Tibial nerve (tissue), 4 donors: ENCODE results near the gene SHROOM3.

Experiments
- EP300 ChIP-seq, 2 donors: sonication (generic); formaldehyde crosslinking; IDR thresholded peaks; one replicate each; pipeline ENCODE4 v1.6.1; 2017; ENCODE audit warnings: antibody characterized with exemption in 2 of 2, mild to moderate bottlenecking in 1 of 2
- POLR2A ChIP-seq, 2 donors: fragments of 450-650 bp; IDR thresholded peaks; one replicate each; pipeline ENCODE4 v1.6.1; 2017; ENCODE audit warnings: antibody characterized with exemption in 2 of 2, mild to moderate bottlenecking in 2 of 2, moderate library complexity in 2 of 2
- TF ChIP-seq, protein P1 (sequence below), 5 experiments: fragments of 200-600 bp in 3 of 5; fragments of 450-650 bp in 2 of 5; sonication (generic) in 3 of 5; IDR thresholded peaks; one replicate each; pipeline ENCODE4 v1.5.1; 2016 to 2019; ENCODE audit warnings: antibody characterized with exemption in 5 of 5, mild to moderate bottlenecking in 3 of 5, moderate library complexity in 2 of 5

DNA sequence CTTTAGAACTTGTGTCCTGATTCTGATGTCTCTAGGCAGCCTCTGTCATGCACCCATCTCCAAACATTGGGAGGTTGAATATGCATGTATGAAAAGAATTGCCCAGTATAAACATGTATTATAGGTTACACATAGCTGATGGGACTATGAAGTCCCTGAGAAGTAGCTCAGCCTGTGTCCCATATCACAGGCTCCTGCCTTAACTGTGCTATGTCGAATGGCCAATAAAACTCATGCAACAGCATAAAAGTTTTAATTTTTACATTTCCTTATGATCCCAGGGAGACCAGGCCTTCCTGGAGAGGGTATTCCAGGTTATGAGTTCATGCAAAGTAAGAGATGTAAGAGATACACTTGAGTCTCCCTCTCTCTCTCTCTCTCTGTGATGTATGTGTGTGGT, 217.4 kb downstream of the SHROOM3 start:
- TF ChIP-seq, protein P1, sequence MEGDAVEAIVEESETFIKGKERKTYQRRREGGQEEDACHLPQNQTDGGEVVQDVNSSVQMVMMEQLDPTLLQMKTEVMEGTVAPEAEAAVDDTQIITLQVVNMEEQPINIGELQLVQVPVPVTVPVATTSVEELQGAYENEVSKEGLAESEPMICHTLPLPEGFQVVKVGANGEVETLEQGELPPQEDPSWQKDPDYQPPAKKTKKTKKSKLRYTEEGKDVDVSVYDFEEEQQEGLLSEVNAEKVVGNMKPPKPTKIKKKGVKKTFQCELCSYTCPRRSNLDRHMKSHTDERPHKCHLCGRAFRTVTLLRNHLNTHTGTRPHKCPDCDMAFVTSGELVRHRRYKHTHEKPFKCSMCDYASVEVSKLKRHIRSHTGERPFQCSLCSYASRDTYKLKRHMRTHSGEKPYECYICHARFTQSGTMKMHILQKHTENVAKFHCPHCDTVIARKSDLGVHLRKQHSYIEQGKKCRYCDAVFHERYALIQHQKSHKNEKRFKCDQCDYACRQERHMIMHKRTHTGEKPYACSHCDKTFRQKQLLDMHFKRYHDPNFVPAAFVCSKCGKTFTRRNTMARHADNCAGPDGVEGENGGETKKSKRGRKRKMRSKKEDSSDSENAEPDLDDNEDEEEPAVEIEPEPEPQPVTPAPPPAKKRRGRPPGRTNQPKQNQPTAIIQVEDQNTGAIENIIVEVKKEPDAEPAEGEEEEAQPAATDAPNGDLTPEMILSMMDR (IDR thresholded peaks at IDR 0.05) = no peak
- TF ChIP-seq EP300 (IDR thresholded peaks at IDR 0.05) (no peak), POLR2A (IDR thresholded peaks at IDR 0.05) (no peak)
